Left cardiac atrium (tissue), 4 donors: Measurements from ENCODE around the gene ORM1. TPM values are rescaled to one million over a fixed set of nuclear protein-coding genes. Genes with fewer than 3 reads are reported as not detected.

ENCODE experiments used
- ATAC-seq, 2 donors: fragments of 200-7000 bp; cut with Tn5 transposase; one replicate each; pipeline ENCODE4 v1.9.1; 2020; ENCODE audit warnings: mild to moderate bottlenecking in 2 of 2, moderate library complexity in 2 of 2
- DNase-seq: peaks from one replicate; pipeline ENCODE4 v3.0.0-alpha.2; 2020
- intact Hi-C, 2 donors: fragments of 100-400 bp; cut with DNase I; formaldehyde crosslinking; loops; one replicate each; pipeline versions ENCODE4 v1.14.1 to v1.15.1; 2022 to 2023
- total RNA-seq, 2 donors: library from RNA; stranded (reverse); fragmentation: NEBNext Ultra II Directional; extraction: Animal tissue kit (Norgen Biotek cat#: 25700); gene quantifications; one replicate each; pipeline ENCODE4 v1.2.1, GENCODE V29; 2021
- donor health status: DM: no; HTN: yes; CAD: no.
- donor health status: DM: no; HTN: yes; CAD: no; lungs with severe emphysema.
- donor health status: DM: yes; HTN: yes; CAD: no.
- donor health status: Dilated cardiomyopathy.

Gene ORM1
- total RNA-seq, 2 donors from 2014 or later: 0.71 to 4.8 TPM

DNA sequence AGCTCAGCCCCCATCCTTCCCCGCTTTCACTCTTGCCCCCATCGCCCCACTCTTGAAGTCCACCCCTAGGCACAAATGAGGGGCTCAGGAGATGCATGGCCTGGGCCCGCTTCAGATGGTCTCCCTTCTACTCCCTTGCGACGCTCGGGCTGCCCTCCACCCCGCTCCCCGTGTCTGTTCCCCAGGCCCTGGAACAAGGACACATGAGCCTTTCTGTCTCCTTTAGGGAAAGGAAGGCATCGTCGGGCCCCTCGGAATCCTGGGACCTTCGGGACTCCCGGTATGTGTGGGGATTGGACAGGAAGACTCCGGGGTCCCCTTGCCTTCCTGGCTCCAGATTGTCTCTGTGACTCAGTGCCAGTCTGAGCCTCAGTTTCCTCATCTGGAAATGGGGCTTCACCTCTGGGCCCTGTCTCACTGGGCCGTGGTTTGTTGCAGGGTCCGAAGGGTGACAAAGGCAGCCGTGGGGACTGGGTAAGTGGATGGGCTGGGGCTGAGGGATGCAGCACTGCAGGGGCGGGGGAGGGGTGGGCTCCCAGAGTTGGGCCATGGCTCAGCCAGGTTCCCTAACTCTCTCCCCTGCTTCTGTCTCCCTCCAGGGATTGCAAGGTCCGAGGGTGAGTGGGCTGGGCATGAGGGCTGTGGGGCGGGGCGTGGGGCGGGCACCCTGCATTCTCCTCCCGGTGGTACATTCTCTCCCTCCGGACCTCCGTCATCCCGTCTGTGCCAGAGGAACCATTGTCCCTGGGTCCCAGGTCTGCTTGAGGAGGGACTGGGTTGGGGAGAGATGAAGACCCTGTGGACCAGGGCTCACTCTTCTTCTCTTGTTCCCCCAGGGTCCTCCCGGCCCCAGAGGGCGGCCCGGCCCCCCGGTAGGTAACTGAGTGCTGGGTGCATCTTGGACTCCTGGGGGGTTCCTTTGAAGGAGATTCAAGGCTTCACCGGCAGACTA is 21.8 kb upstream of the ORM1 start:
- ATAC-seq (no peak), DNase-seq (peak; percentile 7)

DNA sequence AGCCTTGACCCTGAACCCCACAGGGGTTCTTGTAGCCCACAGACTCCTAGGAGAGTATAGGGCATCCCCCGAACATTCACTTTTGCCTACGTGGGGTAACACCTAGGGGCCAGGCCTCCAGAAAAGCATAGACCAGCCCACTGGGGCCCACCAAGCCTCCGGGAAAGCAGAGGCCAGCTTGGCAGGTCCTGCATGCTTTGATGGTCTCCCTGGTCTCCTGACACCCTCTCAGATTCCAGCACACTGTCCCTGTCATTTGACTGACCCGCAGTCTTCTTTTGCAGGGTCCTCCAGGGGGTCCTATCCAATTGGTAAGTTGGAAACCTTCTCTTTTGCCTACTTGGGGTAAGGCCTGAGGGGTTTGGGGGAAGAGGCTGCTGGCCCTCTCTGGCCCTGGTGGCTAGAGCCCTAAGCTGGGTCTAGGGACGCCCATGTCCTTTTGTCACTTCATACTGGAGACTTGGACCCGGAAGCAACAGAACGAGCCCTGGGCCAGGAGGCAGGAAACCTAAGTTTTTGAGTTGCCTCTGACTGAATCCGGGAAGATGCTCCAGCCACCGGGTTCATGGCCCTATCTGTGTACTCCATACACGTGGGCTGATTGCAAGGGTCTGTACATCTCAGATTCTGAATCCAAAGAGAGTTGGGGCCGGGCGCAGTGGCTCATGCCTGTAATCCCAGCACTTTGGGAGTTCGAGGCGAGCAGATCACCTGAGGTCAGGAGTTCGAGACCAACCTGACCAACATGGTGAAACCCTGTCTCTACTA is 20.9 kb upstream of the ORM1 start:
- intact Hi-C loops: no loop called here
- DNase-seq (no peak), ATAC-seq (no peak)

More for the DNA sequence above, 21.8 kb upstream of the ORM1 start:
- intact Hi-C loops: no loop called here

DNA sequence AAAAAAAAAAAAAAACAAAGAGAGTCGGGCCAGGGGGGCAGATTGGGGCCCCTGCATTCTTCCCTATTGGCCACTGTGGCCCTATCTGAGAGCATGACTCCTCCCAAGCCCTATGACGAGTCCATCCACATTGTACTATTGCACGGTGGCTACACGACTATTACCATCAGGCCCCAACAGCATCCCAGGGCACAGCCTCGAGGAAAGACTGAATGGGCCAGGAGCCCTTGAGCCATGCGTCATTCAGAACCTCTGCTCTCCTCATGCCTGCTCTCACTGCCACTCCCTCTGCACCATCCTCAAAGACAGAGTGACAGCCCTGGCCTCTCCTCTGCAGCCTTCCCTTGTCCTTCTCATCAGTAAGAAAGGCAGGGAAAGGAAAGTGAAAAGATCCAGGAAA is 20.2 kb upstream of the ORM1 start:
- intact Hi-C loops: no loop called here
- no peak for DNase-seq

DNA sequence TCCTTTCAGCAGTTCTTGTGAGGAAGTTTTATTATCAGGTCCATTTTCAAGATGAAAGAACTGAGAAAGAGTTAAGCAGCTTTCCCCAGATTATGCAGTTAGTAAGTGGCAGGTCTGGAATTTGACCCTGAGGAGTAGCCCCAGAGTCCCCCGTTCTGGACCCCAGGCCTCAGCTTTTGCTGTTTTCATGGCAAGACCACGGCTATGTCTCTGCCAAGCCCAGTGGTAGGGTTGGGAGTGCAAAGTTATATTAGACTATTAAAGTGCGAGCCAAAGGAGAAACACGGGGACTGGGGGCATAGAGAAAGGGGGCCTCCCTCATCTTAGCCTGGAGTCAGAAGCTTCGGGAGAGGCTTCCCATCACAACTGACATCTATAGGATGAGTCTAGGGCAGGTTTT is 19.3 kb upstream of the ORM1 start:
- intact Hi-C loops: no loop called here
- no peak for DNase-seq
- no peak for ATAC-seq

More for the DNA sequence above, 20.2 kb upstream of the ORM1 start:
- ATAC-seq: no peak

DNA sequence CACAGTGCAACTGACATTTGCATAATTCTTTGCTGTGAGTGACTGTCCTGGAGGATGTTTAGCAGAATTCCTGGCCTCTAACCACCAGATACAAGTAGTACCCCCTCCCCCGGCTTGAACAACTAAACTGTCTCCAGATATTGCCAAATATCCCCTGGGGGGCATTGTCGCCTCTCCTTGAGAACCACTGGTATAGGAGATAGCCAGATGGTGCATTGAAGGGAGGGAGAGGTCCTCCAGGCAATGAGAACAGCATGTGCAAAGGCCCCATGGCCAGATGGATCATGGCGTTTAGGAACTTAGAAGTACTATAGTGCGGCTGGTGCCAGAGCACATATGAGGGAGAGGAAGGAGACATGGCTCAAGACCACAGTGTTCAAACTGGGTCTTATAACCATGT is 18.9 kb upstream of the ORM1 start:
- ATAC-seq (no peak), DNase-seq (no peak)
- intact Hi-C loops: no loop called here

DNA sequence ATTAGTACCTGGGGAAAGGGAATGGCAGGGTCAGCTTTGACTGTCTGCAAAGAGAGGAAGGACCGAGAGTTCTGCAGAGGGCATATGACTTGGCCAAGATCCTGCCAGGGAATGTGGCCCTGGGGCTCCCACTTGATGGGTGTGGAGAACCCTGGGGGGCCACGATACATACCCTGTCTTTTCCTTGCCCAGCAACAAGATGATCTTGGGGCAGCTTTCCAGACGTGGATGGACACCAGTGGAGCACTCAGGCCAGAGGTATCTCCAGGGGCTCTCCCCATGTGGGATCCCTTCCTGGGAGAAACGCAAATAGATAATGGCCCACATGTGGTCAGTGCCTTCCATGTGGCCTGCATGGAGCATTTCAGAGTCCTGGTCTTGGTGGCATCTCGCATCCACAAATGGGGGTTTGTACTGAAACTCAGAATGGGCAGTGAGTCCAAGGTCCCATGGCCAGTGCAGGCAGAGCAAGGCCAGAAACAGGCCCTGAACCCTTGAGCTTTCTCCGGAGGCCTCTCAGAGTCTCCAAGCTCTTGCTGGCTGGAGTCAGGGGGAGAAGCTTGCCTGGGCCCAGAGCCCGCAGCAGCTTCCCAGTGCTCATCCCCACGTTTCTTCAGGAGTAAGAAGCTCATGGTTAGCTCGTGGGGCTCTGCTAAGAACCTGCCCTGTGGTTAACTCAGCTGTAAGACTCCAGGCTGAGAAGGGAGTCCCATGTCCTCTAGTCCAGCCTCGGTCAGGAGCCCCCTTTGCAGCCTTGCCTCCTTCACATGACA is 18.3 kb upstream of the ORM1 start:
- ATAC-seq: no peak
- DNase-seq: no peak
- intact Hi-C loops: no loop called here

DNA sequence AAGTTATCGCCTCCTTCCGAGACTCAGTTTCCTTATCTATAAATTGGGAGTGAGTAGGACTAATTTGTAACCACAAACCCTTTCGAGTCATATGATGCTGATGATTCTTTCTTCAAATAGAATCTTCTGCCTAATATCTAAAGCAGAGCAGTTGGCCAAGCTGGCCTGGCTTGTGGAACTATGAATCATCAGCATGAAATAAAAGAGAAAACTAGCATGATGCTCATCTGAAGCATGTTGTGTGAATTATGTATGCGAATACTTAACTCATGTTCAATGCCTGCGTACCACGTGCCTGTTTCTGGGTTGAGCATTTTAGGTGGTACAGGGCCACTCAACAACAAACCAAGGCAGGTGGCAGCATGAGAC is 15.0 kb upstream of the ORM1 start:
- intact Hi-C loops: no loop called here
- no peak for DNase-seq
- no peak for ATAC-seq

DNA sequence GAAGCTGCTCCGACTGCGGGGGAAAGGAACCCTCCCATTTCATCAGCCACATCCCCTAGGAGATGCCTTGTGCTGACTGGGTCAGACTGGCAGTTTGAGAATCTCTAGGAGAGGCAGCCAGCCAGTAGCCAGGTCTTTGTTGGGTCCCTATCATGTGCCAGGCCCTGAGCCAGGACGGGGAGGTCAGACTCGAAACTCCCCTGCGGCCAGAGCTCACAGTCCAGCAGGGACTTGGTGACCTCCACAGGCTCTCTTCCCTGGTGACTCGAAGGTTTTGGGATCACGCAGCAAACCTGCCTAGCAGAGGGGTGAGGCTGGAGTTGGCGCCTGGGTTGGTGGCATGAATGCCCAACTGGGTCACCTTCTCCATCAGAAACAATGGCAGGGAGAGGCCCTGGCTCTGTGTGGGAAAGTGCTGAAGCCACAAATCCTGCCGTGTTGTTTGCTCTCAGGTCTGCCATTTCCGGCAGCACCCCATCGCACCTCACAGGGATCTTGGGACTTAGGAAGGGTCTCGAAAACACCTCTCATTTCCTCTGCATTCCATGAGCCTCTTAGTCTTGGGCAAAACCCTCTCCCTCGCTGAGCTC is 14.4 kb upstream of the ORM1 start:
- no peak for DNase-seq
- no peak for ATAC-seq
- intact Hi-C loops: no loop called here

DNA sequence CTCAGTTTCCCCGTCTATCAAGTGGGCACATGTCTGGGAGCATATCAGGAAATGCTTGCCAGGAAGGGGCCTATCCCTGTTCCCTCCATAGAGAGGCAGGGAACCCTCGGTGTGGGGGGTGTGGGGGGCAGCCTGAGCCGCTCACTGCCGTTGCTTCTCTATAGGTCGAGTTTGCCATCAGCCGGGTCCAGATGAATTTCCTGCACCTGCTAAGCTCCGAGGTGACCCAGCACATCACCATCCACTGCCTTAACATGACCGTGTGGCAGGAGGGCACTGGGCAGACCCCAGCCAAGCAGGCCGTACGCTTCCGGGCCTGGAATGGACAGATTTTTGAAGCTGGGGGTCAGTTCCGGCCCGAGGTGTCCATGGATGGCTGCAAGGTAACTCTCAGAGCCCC is 13.8 kb upstream of the ORM1 start:
- DNase-seq: no peak
- no peak for ATAC-seq
- intact Hi-C loops: no loop called here

DNA sequence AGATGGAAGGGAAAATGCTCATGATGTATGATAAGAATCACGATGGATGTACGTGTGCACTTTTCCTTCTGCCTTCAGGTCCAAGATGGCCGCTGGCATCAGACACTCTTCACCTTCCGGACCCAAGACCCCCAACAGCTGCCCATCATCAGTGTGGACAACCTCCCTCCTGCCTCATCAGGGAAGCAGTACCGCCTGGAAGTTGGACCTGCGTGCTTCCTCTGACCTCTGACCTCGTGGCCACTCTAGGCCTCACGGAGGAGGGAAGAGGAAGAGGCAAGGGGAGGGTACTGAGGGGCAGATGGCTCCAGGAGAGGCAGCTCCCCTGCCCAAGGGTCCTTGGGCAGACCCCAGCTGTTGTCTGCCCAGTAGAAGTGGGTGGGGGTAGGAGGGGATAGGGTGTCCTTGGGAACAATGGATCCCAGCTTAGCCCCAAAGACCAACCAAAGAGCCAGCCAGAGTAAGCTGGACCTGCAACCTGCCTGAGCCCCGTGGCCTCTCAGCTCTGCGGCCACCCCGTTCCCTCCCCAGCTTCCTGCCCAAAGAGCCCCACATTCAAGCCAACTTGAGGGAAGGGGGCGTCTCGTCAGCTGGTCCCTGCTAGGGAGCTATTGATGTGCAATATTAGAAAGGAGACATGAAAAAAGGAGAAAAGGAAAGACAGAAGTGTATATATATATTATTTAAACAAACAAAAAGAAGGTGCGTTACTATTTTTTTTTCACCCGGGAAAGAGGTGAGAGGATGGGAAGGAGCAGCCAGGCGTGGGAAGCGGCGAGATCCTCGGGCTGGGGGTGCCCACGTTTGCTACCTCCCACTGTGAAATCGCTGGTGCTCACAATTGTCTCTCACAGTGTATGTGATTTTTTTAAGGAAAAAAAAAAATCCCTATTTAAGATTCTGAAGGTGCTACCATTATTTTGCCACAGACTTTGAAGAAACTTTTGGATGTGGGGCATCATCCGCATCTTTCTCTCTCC is 12.1 kb upstream of the ORM1 start:
- ATAC-seq: no peak
- DNase-seq: no peak
- intact Hi-C loops: no loop called here

DNA sequence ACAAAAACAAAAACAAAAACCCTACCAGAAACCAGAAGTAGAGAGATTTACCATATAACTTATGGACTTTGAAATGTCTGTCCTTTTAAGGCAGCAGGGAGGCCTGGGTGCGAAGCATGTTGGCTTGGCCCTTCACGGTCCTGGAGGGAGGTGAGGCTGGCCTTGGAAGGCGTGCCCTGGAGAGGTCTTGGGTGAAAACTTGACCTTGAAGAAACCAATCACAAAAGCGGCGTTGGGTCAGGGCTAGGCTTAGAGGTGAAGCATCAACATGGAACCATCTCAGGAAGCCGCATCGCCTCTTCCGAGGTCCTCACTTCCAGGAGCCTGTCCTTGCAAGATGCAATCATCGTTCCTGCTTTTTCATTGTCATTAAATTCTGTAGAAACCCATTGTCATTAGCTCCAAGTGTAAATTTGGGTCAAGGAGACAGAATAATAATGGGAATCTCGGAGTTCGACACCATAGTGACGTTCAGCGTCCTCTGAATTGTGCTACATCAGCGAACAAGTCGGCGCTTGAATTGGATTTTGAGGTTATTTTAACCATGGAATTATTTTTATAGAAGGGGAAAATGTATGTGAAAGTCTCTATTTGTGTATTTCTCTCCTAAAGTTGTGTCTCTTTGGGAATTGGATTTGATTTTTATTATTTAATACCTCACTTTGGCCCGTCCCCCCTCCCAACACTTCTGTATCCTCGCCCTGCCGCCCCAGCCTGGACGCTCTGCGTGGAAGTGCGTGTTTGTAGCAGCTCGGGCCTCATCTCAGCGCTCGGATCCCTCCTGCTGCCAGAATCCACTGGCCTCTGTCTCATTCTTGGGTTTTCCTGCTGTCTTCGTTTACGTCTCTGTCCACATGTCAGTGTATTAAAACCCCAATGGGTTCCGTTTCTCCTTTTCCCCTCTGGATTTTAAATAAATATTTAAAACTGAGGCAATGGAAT is 11.1 kb upstream of the ORM1 start:
- ATAC-seq (no peak), DNase-seq (no peak)
- intact Hi-C loops: no loop called here

DNA sequence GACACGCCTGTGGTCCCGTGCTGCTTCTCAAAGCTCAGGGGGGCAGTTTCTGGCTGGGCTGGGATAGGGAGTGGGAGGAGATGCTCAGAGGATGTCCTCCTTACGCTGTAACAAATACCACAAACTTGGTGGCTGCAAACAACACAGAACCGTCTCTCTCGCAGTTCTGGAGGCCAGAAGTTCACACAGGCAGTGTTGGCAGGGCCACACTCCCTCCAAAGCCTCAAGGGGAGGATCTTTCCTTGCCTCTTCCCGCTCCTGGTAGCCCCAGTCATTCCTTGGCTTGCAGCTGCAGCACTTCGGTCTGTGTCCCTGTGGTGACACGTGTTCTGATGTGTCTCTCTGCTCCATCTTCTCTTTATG is 10.4 kb upstream of the ORM1 start:
- intact Hi-C loops: no loop called here
- no peak for DNase-seq

DNA sequence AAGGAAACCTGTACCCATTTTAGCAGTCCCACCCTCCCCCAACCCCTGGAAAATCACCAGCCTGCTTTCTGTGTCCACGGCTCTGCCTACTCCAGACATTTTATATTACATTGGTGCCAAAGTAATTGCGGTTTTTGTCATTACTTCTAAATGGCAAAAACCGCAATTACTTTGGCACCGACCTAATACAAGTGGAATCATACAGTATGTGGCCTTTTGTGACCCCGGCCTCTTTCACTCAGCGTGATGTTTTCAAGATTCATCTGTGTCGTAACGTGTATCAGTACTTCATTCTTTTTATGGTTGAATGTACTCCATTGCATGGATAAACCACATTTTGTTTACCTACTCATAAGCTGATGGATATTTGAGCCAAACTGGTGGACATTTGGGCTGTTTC is 9.7 kb upstream of the ORM1 start:
- ATAC-seq: no peak
- DNase-seq: no peak
- intact Hi-C loops: no loop called here

More for the DNA sequence above, 10.4 kb upstream of the ORM1 start:
- ATAC-seq: no peak

DNA sequence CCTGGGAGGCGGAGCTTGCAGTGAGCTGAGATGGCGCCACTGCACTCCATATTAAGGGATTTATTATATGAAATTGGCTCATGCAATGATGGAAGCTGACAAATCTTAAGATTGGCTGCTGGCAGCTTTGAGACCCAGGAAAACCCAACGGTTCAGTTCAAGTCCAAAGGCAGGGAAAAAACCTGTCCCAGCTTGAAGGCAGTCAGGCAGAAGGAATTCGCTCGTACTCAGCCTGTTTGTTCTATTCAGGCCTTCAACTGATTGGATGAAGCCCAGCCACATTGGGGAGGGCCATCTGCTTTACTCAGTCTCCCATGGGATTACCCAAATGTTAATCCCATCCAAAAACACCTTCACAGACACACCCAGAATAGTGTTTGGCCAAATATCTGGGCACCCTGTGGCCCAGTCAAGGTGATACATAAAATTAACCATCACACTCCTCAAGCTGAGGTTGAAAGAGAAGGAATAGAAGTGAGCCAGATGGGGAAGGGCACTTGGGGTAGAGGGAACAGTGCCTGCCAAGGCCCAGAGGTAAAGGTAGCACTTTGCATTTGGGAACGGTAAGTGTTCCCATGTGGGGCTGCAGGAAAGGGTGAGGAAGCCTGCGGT is 8.5 kb upstream of the ORM1 start:
- DNase-seq (no peak), ATAC-seq (no peak)
- intact Hi-C loops: no loop called here

DNA sequence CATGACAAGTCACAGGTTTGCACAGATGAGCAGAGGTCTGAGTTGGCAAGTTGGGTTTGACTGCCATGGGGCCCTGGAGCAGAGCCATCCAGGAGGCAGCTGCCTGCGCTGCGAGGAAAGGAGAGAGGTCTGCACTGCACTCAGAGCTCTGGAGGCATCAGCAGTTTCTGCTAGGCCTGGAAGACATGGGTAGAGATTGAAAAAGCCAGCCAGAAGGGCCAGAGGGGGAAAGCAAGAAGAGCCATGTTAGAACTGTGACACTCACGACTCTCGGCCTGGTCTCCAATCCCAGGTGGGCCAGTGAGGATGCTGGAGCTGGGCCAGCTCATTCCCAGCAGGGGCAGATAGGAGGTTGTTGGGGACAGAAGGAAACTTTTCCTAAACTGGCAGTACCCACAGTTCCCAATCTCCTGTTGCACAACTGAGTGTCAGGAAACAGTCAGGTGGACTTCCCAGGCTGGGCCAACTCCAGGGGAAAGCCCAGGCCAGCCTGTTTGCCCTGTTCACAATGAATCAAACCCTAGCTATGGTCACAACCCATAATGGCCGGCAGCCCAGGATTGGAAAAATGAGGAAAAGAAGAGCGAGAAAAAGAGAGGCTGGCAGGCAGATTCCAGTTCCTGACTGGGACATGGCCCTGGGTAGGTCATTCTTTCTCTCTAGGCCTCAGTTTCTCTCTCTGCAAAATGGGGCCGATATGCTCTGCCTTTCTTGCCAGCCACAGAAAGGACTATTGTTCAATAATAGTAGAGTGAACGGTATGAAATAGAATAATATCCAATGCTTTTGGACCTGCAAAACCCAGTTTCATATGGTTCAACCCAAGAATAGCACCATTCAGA is 7.8 kb upstream of the ORM1 start:
- DNase-seq (peak; percentile 18), ATAC-seq (peak in 1 of 2 donors; percentile 34)
- intact Hi-C loops: no loop called here
